GM18907 (cell line): Measurements from ENCODE around the gene TMEM108.

Source experiments
- ATAC-seq: cut with Tn5 transposase; IDR thresholded peaks from one replicate; pipeline ENCODE4 v1.9.1; 2021; ENCODE audit warnings: mild to moderate bottlenecking, moderate library complexity; ENCODE audit not compliant: unreplicated experiment

TMEM108 gene

DNA sequence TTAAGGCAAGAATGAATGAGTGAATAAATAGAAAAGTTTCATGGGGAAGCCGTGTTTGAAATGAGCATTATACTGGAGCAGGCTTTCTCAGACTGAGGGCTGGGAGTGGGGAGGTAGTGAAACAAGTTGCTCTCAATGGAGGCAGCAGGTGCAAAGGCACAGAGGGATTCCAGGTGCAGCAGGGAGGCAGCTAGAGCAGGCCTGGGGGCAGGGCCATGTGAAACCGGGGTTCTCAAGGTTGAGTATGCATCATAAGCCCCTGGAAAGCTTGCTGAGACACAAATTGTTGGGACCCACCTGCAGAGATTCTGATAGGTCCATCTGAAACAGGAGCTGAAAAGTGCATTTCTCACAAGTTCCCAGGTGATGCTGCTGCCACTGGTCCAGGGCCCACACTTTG, 406.9 kb downstream of the TMEM108 start:
- ATAC-seq = no peak
